Measurements from ENCODE around the gene PRKAR1B.

DNA sequence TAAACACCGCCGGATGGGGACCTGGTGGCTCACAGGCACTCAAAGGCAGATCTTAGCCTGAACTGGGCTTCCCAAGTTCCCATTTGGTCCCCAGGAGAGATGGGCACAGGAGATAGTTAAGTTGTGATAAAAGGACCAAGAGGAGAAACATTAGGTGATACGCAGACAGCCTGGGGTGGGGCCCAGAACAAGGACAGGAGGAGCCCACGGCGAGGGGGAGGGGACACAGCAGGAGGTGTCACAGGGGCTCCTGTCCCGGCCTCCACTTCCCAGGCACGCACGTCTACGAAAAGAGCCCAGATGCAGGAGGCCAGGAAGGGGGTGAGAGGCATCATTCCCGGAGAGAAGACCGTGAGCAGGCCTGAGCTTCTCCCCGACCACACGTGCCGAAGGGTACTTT lies 16.9 kb downstream of the PRKAR1B start:
- TF ChIP-seq ZNF175 (tag by site-specific recombination; IDR thresholded peaks at IDR 0.05): no peak
- TF ChIP-seq, protein P1, sequence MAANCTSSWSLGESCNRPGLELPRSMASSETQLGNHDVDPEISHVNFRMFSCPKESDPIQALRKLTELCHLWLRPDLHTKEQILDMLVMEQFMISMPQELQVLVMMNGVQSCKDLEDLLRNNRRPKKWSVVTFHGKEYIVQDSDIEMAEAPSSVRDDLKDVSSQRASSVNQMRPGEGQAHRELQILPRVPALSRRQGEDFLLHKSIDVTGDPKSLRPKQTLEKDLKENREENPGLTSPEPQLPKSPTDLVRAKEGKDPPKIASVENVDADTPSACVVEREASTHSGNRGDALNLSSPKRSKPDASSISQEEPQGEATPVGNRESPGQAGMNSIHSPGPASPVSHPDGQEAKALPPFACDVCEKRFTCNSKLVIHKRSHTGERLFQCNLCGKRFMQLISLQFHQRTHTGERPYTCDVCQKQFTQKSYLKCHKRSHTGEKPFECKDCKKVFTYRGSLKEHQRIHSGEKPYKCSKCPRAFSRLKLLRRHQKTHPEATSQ (tag by site-specific recombination; IDR thresholded peaks at IDR 0.05): no peak
- no peak for TF ChIP-seq OSR2 (tag by site-specific recombination; IDR thresholded peaks at IDR 0.05)
- no peak for TF ChIP-seq CTCF (tag by site-specific recombination; IDR thresholded peaks at IDR 0.05)
- no peak for TF ChIP-seq ZBTB49 (tag by site-specific recombination; IDR thresholded peaks at IDR 0.05; ENCODE audit: low read depth)
